ENCODE data around the gene COX18.

- TF ChIP-seq, protein P1, sequence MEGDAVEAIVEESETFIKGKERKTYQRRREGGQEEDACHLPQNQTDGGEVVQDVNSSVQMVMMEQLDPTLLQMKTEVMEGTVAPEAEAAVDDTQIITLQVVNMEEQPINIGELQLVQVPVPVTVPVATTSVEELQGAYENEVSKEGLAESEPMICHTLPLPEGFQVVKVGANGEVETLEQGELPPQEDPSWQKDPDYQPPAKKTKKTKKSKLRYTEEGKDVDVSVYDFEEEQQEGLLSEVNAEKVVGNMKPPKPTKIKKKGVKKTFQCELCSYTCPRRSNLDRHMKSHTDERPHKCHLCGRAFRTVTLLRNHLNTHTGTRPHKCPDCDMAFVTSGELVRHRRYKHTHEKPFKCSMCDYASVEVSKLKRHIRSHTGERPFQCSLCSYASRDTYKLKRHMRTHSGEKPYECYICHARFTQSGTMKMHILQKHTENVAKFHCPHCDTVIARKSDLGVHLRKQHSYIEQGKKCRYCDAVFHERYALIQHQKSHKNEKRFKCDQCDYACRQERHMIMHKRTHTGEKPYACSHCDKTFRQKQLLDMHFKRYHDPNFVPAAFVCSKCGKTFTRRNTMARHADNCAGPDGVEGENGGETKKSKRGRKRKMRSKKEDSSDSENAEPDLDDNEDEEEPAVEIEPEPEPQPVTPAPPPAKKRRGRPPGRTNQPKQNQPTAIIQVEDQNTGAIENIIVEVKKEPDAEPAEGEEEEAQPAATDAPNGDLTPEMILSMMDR (IDR thresholded peaks at IDR 0.05): no peak
- no peak for TF ChIP-seq POLR2A (IDR thresholded peaks at IDR 0.05)
Measured at GRCh38 chr4:73010789-73011628, 58.5 kb downstream of the COX18 start.
